Stimulated activated CD4-positive, alpha-beta T cell treated with anti-CD3 and anti-CD28 coated beads, Interleukin-4, amount 100 ng/mL, for 1 hour (primary cell): ENCODE measurements around the gene TUBA3D.
A peak's percentile ranks its signal among the peaks of the same experiment; 100 is the strongest.
"Not testable (repeated sequence)": the region's sequence is repeated elsewhere in the genome, so short reads cannot be mapped to it uniquely, and the experiment has no call there.

Source experiments
- DNase-seq: peaks from one replicate; pipeline ENCODE4 v3.0.0-alpha.2; 2020

The TUBA3D gene

GRCh38 chr2:131484906-131485460 lies 9.1 kb downstream of the TUBA3D start:
- not testable (repeated sequence) for DNase-seq

GRCh38 chr2:131486201-131486902 lies 10.4 kb downstream of the TUBA3D start:
- DNase-seq = not testable (repeated sequence)

DNA sequence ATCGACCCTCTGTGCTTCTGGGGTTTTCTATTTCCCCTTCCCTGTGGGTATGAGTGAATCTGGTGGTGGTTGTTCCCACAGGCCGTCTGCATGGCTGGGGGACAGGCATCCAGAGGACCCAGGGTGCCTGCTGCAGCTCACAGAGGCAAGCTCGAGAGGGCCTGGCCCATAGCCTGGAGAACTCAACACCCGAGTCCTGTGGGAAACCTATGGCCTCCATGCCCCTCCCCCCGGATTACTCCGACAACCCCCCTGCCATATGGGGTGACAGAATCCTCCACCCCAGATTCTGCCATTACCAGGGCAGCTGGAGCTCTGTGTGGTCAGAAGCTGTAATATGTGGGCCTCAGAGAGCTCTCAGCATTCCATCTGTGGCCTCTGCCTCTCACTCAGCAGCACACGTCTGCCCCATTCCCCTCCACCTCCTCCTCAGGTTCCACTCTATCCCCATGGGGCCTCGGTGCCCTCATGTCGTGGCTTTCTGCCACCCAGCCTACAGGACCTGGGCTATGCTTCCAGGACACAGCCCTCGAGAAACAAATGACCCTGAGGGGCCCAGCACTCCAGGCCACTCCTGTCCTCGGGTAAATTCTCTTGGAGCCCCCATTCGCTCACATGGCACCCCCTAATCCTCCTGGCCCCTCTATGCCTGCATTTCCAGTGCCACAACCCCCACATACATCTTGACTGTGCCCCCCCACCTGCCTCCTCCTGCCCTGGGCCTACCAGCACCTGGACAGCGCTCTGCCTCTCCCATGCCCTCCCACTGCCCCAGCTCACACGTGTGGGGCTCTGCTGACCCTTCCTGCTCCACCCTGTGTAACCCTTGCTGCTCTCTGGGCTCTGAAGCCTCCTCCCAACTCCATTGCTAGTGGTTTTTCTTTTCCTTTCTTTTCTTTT lies 12.6 kb downstream of the TUBA3D start:
- DNase-seq = no peak

DNA sequence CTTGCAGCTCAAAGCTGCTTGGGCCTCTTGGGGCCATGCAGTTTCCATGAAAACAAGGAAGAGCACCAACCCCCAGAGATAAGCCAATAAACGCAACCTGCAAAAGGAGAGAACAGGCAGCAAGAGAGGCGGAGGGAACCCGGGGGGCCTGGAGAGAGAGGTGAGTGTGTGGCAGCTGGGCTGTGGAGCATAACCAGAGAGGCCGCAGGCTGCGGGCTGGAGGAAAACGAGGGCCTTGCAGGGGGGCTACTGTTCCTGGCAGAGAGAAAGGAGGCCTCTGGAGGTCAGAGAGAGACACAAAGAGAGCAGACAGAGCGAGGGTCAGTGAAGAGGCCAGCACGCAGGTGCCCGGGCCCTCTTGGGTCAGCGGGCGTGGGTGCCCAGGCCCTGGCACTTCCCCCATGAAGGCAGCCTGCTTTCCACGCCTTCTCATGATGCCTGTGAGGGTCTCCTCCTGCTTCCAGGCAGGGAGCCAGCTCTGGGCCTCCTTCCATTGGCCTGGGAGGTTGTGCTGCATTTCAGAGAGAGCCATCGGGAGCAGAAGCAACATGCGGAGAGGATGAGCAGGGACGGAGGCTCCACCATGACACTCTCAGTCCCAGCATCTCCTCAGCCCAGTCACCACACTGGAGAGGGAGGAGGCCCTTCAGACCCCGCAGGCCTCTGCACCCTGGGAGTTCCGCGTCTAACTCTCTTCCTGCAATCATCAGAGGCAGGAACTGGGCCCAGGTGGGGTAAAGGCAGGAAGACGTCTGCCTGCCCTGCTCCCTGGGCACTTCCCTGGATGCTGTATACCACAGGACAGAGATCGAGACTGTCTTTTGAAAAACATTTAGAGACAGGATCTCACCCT lies 14.9 kb downstream of the TUBA3D start:
- DNase-seq = peak; percentile 8

- not testable (repeated sequence) for DNase-seq
Measured at GRCh38 chr2:131491469-131491836, 15.5 kb downstream of the TUBA3D start.

DNA sequence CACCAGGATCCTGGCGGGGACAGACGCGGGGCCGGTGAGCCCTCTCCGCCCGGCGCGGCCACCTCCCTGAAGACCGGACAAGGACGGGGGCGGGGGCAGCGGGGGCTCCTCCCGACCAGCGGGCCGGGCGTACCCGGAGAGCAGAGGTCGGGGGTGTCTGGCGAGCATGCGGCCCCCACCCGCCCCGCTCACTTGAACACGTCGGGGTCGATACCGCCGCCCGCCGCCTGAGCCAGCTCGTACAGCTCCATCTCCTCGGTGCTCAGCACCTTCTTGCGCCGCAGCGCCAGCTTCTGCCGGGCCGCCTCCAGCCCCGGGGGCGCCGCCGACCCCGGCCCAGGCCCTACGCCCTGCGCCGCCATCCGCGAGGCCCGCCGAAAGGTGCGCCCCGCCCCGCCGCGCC lies 16.1 kb downstream of the TUBA3D start, which contains the start of gene MZT2A:
Gene MZT2A (minus strand): TSS at position 383 of the 403 bp plus-strand sequence. CDS start 21 bp downstream, at position 362.
- not testable (repeated sequence) for DNase-seq

- peak; percentile 93 for DNase-seq
Measured at GRCh38 chr2:131492418-131493198, 16.7 kb downstream of the TUBA3D start.

DNA sequence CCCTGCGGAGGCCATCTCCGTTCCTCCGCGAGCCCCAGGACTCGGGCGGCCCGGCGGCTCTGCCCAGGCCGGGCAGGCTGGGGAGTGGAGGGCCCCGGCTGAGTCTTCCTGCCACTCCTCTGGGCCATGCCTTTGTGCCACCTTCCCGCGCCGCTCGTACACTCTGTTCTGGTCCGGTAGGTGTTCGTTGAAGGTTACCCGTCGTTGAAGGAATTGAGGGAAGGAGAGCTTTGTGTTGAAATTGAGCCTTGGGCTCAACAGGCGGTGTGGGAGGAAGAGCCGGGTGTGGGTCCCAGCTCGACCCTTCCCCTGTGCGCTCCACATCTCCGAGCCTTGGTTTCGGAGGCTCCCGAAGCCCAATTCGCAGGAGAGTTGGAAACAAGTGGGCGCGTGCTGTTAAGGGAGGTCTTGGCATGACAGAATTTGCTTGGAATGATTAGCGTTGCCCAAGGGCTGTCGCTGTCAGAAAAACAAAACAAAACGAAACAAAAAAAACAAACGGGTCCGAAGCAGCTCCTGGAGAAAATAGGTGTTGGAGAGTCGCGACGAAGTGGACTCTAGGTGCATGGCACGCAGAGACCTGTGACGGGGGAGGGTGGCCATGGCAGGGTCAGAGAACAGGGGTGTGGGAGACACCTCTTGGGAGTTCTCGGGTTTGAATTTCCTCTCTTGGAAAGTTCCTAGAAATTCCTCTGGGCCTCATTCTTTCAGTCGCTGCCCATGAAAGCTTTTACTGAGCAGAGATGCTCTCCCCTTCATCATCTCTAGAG lies 17.5 kb downstream of the TUBA3D start:
- DNase-seq = no peak

GRCh38 chr2:131495506-131495905 lies 19.6 kb downstream of the TUBA3D start:
- not testable (repeated sequence) for DNase-seq

GRCh38 chr2:131498321-131498973 lies 22.5 kb downstream of the TUBA3D start:
- DNase-seq = not testable (repeated sequence)

GRCh38 chr2:131503587-131503986 lies 27.7 kb downstream of the TUBA3D start:
- DNase-seq = not testable (repeated sequence)

- not testable (repeated sequence) for DNase-seq
Measured at GRCh38 chr2:131504082-131504750, 28.3 kb downstream of the TUBA3D start.

- no peak for DNase-seq
Measured at GRCh38 chr2:131509615-131510014, 33.7 kb downstream of the TUBA3D start.

- not testable (repeated sequence) for DNase-seq
Measured at GRCh38 chr2:131511291-131511968, 35.5 kb downstream of the TUBA3D start.

GRCh38 chr2:131511969-131512870 lies 36.3 kb downstream of the TUBA3D start:
- DNase-seq = not testable (repeated sequence)

- DNase-seq = not testable (repeated sequence)
Measured at GRCh38 chr2:131514408-131515166, 38.7 kb downstream of the TUBA3D start.

- not testable (repeated sequence) for DNase-seq
Measured at GRCh38 chr2:131515235-131515634, 39.3 kb downstream of the TUBA3D start.
